Measurements from ENCODE around the gene EDNRA. TPM values are rescaled to one million over a fixed set of nuclear protein-coding genes. Genes with fewer than 3 reads are reported as not detected.

The EDNRA gene
- total and polyA plus RNA-seq, 2 donors (not counting 3 experiments of a cell fraction or from before 2014, with no cell fraction given): 0.01 TPM; not detected in 1

DNA sequence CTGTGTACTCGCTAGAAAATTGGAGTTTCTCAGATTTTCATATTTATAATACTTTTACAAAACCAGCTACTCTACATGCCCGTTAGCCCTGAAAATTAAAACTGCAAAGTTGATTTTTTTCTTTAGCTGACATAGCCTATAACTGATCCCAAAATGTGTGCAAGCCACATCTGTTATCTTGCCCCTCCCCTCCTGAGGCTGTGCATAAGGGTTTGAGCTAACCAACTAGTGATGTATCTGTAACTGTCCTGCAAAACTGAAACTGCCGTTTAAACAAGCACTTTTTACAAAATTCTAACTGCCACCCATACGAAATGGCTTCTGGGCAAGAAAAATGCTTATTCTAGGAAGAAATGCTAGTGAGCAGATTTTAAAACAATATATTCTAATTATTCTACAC is 59.1 kb downstream of the EDNRA start:
- H3K4me1 ChIP-seq (ENCODE audit: control insufficient read depth, extremely low read depth, insufficient read depth, low read length): no peaks in the 10 kb centered on the region
- CTCF ChIA-PET: interaction anchor here (1.4 to 2.8 kb wide), 4 partner anchors 15 to 379 kb away, joined by 5 to 17 read pairs (median 6); no protein-coding TSS in a partner anchor
- H3K36me3 ChIP-seq (ENCODE audit: control insufficient read depth in 2 of 2, extremely low read depth in 1 of 2, insufficient read depth in 2 of 2, low read length in 2 of 2): no peaks in the 10 kb centered on the region
- POLR2A ChIA-PET: no interaction called here
- H4K20me1 ChIP-seq (replicated peaks; ENCODE audit: control insufficient read depth, extremely low read depth, insufficient read depth, low read length): no peaks in the 10 kb centered on the region
- no peak overlapping the region for H3K4me3 ChIP-seq (replicated peaks in 1 of 3; ENCODE audit: insufficient read depth in 1 of 3, low read depth in 1 of 3, low read length in 3 of 3)
- no peak overlapping the region for H3K4me2 ChIP-seq (ENCODE audit: insufficient read depth, low read length)
- H3K9me3 ChIP-seq (replicated peaks; ENCODE audit: control insufficient read depth, insufficient read depth, low read length): no peaks in the 10 kb centered on the region
- no peak overlapping the region for H3K27ac ChIP-seq (ENCODE audit: insufficient read depth, low read depth, low read length)
- intact Hi-C loops (cut with micrococcal nuclease): no loop called here
- BruUV-seq (replicated peaks): no TSS peak
- no peak overlapping the region for H2AFZ ChIP-seq (ENCODE audit: low read depth, low read length)
- DNase-seq (ENCODE audit: low read depth, low spot score) (no peak), FAIRE-seq (no peak)
- no peaks in the 10 kb centered on the region for H3K79me2 ChIP-seq (ENCODE audit: control insufficient read depth, insufficient read depth, low read length)
- no peaks in the 10 kb centered on the region for H3K9me1 ChIP-seq (replicated peaks; ENCODE audit: control insufficient read depth, extremely low read depth, insufficient read depth, low read length)
- TF ChIP-seq POLR2A (IDR thresholded peaks at IDR 0.05; ENCODE audit: low read depth, low read length) (no peak), JUN (IDR thresholded peaks at IDR 0.05; ENCODE audit: borderline replicate concordance, insufficient read depth, insufficient read length, low read depth) (no peak), GATA2 (IDR thresholded peaks at IDR 0.05; ENCODE audit: insufficient read depth, insufficient read length, low read depth, low read length) (no peak), EZH2 (IDR thresholded peaks at IDR 0.05; ENCODE audit: borderline replicate concordance, low read depth, low read length, severe bottlenecking) (no peak), MYC (IDR thresholded peaks at IDR 0.05; ENCODE audit: low read depth, low read length) (no peak)
- TF ChIP-seq, protein P1, sequence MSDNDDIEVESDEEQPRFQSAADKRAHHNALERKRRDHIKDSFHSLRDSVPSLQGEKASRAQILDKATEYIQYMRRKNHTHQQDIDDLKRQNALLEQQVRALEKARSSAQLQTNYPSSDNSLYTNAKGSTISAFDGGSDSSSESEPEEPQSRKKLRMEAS (IDR thresholded peaks at IDR 0.05; ENCODE audit: insufficient read depth, insufficient read length): no peak
- peaks cover 7 to 16% of the 10 kb centered on the region in 2 experiments for H3K27me3 ChIP-seq (ENCODE audit: control insufficient read depth in 2 of 2, insufficient read depth in 2 of 2, low read length in 2 of 2)
- no peak overlapping the region for H3K9ac ChIP-seq (replicated peaks; ENCODE audit: extremely low read depth, insufficient read depth, low read length)
- dilution Hi-C loops (cut with MboI; ENCODE audit: extremely low pct_ligation_motif_present, low sequenced_read_pairs): no loop called here

DNA sequence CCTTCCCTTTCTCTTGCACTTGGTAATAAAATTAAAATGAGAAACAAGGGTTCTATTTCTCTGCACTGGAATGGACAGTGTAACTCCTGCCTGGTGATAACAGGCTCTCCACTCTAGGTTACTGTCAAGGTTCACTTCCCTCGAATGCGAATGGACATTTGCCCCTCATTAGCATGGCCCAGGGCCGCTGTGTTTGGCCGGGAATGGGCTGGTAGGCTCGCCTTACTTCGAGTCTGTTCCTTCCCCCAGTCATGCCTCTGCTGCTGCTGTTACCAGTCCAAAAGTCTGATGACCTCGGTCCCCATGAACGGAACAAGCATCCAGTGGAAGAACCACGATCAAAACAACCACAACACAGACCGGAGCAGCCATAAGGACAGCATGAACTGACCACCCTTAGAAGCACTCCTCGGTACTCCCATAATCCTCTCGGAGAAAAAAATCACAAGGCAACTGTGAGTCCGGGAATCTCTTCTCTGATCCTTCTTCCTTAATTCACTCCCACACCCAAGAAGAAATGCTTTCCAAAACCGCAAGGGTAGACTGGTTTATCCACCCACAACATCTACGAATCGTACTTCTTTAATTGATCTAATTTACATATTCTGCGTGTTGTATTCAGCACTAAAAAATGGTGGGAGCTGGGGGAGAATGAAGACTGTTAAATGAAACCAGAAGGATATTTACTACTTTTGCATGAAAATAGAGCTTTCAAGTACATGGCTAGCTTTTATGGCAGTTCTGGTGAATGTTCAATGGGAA is 61.5 kb downstream of the EDNRA start:
- Histone ChIP-seq H3K9me3 (replicated peaks; ENCODE audit: control insufficient read depth, insufficient read depth, low read length) (no peaks in the 10 kb centered on the region), H3K27me3 (ENCODE audit: control insufficient read depth in 2 of 2, insufficient read depth in 2 of 2, low read length in 2 of 2) (peaks cover 0 to 14% of the 10 kb centered on the region in 2 experiments), H2AFZ (ENCODE audit: low read depth, low read length) (no peak overlapping the region), H3K4me3 (replicated peaks in 1 of 3; ENCODE audit: insufficient read depth in 1 of 3, low read depth in 1 of 3, low read length in 3 of 3) (no peak overlapping the region), H3K9ac (replicated peaks; ENCODE audit: extremely low read depth, insufficient read depth, low read length) (no peak overlapping the region), H3K36me3 (ENCODE audit: control insufficient read depth in 2 of 2, extremely low read depth in 1 of 2, insufficient read depth in 2 of 2, low read length in 2 of 2) (no peaks in the 10 kb centered on the region), H3K79me2 (ENCODE audit: control insufficient read depth, insufficient read depth, low read length) (no peaks in the 10 kb centered on the region), H3K4me1 (ENCODE audit: control insufficient read depth, extremely low read depth, insufficient read depth, low read length) (peaks cover 3% of the 10 kb centered on the region), H4K20me1 (replicated peaks; ENCODE audit: control insufficient read depth, extremely low read depth, insufficient read depth, low read length) (no peaks in the 10 kb centered on the region), H3K27ac (ENCODE audit: insufficient read depth, low read depth, low read length) (no peak overlapping the region), H3K4me2 (ENCODE audit: insufficient read depth, low read length) (no peak overlapping the region), H3K9me1 (replicated peaks; ENCODE audit: control insufficient read depth, extremely low read depth, insufficient read depth, low read length) (no peaks in the 10 kb centered on the region)
- FAIRE-seq: no peak
- POLR2A ChIA-PET: no interaction called here
- intact Hi-C loops (cut with micrococcal nuclease): no loop called here
- no peak for DNase-seq (ENCODE audit: low read depth, low spot score)
- TF ChIP-seq MYC (IDR thresholded peaks at IDR 0.05; ENCODE audit: low read depth, low read length): no peak
- dilution Hi-C loops (cut with MboI; ENCODE audit: extremely low pct_ligation_motif_present, low sequenced_read_pairs): no loop called here
- CTCF ChIA-PET: interaction anchor here (1.3 kb wide), 1 partner anchor 47 kb away, joined by 3 read pairs; no protein-coding TSS in a partner anchor
- no TSS peak for BruUV-seq (replicated peaks)
